WTC11 (cell line): ENCODE data around the gene IQGAP2. TPM values are rescaled to one million over a fixed set of nuclear protein-coding genes. Genes with fewer than 3 reads are reported as not detected.

Experiments
- ATAC-seq: fragments of 200-7000 bp; cut with Tn5 transposase; 2 replicates; pipeline ENCODE4 v1.10.0; 2021; ENCODE audit warnings: mild to moderate bottlenecking, moderate library complexity
- CTCF ChIA-PET: fragments of 300-600 bp; sonication (Branson Sonifier 250); formaldehyde crosslinking; loops from one replicate; lab custom pipeline; 2021; ENCODE audit warnings: antibody characterized with exemption; lab: Charles Lee
- POLR2A ChIA-PET: fragments of 350-600 bp; sonication (Branson Sonifier 250); formaldehyde crosslinking; loops from one replicate; lab custom pipeline; 2021; ENCODE audit warnings: antibody characterized with exemption; lab: Charles Lee
- DNase-seq: peaks from one replicate; pipeline ENCODE4 v3.0.0; 2021; ENCODE audit warnings: low spot score
- H3K27ac Mint-ChIP-seq: 2 replicates; pipeline ENCODE4 v1.8.0; 2021; ENCODE audit warnings: mixed read lengths
- H3K27me3 Mint-ChIP-seq: 2 replicates; pipeline ENCODE4 v1.8.0; 2021; ENCODE audit warnings: low read depth, mild to moderate bottlenecking, moderate library complexity, mixed read lengths
- H3K36me3 Mint-ChIP-seq: 2 replicates; pipeline ENCODE4 v1.8.0; 2021; ENCODE audit warnings: mixed read lengths
- H3K4me1 Mint-ChIP-seq: 2 replicates; pipeline ENCODE4 v1.8.0; 2022; ENCODE audit warnings: mixed read lengths
- H3K4me3 Mint-ChIP-seq: 2 replicates; pipeline ENCODE4 v1.8.0; 2021; ENCODE audit warnings: mild to moderate bottlenecking, moderate library complexity, mixed read lengths
- H3K9me3 Mint-ChIP-seq: 2 replicates; pipeline ENCODE4 v1.8.0; 2021; ENCODE audit warnings: mixed read lengths
- FOXK1 ChIP-seq: sonication (generic); formaldehyde crosslinking; IDR thresholded peaks from 2 replicates; pipeline ENCODE4 v1.8.0; 2022; ENCODE audit warnings: mild to moderate bottlenecking, moderate library complexity, missing genetic modification reagents
- FOXP4 ChIP-seq: sonication (generic); formaldehyde crosslinking; IDR thresholded peaks from 2 replicates; pipeline ENCODE4 v1.8.0; 2022; ENCODE audit warnings: mild to moderate bottlenecking, missing genetic modification reagents
- NFE2L1 ChIP-seq: sonication (generic); formaldehyde crosslinking; IDR thresholded peaks from 2 replicates; pipeline ENCODE4 v1.8.1; 2023; ENCODE audit warnings: missing genetic modification reagents
- NR1H2 ChIP-seq: sonication (generic); formaldehyde crosslinking; IDR thresholded peaks from 2 replicates; pipeline ENCODE4 v1.9.0; 2021; ENCODE audit warnings: mild to moderate bottlenecking, moderate library complexity, missing genetic modification reagents
- PRDM15 ChIP-seq: sonication (generic); formaldehyde crosslinking; IDR thresholded peaks from 2 replicates; pipeline ENCODE4 v1.8.0; 2022; ENCODE audit warnings: missing genetic modification reagents
- RORB ChIP-seq: fragments of 250-450 bp; sonication (Bioruptor Pico); IDR thresholded peaks from 2 replicates; pipeline ENCODE4 v1.9.0; 2021; ENCODE audit warnings: mild to moderate bottlenecking
- SOX15 ChIP-seq: fragments of 250-450 bp; sonication (Bioruptor Pico); IDR thresholded peaks from 2 replicates; pipeline ENCODE4 v1.9.0; 2021; ENCODE audit warnings: mild to moderate bottlenecking
- TEAD1 ChIP-seq: sonication (generic); formaldehyde crosslinking; IDR thresholded peaks from 2 replicates; pipeline ENCODE4 v1.8.0; 2022; ENCODE audit warnings: mild to moderate bottlenecking, missing genetic modification reagents
- USF1 ChIP-seq: sonication (generic); formaldehyde crosslinking; IDR thresholded peaks from 2 replicates; pipeline ENCODE4 v1.8.0; 2022; ENCODE audit warnings: mild to moderate bottlenecking, missing genetic modification reagents
- ZNF512 ChIP-seq: sonication (generic); formaldehyde crosslinking; IDR thresholded peaks from 2 replicates; pipeline ENCODE4 v1.8.1; 2022; ENCODE audit warnings: missing genetic modification reagents, borderline replicate concordance
- total RNA-seq: library from RNA; stranded (reverse); gene quantifications from 3 replicates; pipeline ENCODE4 v1.2.3, GENCODE V29; 2021
- TF ChIP-seq, protein P1 (sequence below): sonication (generic); formaldehyde crosslinking; IDR thresholded peaks from 2 replicates; pipeline ENCODE4 v1.8.1; 2023; ENCODE audit warnings: mild to moderate bottlenecking, missing genetic modification reagents
- TF ChIP-seq, protein P2 (sequence below): fragments of 250-450 bp; sonication (Bioruptor Pico); IDR thresholded peaks from 2 replicates; pipeline ENCODE4 v1.9.0; 2021; ENCODE audit warnings: moderate library complexity, mild to moderate bottlenecking, inconsistent platforms, borderline replicate concordance
- TF ChIP-seq, protein P3 (sequence below): fragments of 250-450 bp; sonication (Bioruptor Pico); IDR thresholded peaks from 2 replicates; pipeline ENCODE4 v1.9.0; 2021; ENCODE audit warnings: mild to moderate bottlenecking, borderline replicate concordance

The IQGAP2 gene
- total RNA-seq, 1 experiment from 2014 or later = 70.6 TPM

DNA sequence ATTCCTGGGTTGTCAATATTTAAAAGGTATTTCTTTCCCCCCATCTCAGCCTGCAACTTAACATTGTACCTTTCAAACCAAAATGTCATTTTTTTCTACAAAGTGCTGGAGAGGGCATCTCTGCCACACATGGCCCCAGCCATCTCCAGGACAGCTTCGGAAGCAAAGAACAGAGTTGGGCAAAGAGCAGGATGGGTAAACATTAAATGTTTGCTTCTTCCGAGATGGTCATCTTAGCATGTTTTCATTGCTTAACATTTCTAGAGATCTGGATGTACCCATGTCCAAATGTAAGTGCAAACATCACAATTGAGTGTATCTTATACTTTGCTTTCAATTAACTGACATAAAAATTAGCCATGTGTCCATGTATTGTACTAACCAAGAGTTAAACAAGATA is 234.4 kb downstream of the IQGAP2 start (continued):
- no peak for TF ChIP-seq ZNF512
- no peak for TF ChIP-seq TEAD1 (CRISPR knock-in tag)
- TF ChIP-seq, protein P1, sequence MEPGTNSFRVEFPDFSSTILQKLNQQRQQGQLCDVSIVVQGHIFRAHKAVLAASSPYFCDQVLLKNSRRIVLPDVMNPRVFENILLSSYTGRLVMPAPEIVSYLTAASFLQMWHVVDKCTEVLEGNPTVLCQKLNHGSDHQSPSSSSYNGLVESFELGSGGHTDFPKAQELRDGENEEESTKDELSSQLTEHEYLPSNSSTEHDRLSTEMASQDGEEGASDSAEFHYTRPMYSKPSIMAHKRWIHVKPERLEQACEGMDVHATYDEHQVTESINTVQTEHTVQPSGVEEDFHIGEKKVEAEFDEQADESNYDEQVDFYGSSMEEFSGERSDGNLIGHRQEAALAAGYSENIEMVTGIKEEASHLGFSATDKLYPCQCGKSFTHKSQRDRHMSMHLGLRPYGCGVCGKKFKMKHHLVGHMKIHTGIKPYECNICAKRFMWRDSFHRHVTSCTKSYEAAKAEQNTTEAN (CRISPR knock-in tag) = no peak
- TF ChIP-seq, protein P2, sequence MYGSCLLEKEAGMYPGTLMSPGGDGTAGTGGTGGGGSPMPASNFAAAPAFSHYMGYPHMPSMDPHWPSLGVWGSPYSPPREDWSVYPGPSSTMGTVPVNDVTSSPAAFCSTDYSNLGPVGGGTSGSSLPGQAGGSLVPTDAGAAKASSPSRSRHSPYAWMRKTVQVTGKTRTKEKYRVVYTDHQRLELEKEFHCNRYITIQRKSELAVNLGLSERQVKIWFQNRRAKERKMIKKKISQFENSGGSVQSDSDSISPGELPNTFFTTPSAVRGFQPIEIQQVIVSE (CRISPR knock-in tag) = no peak
- no peak for TF ChIP-seq FOXP4 (CRISPR knock-in tag)
- no peak for TF ChIP-seq NR1H2
- TF ChIP-seq, protein P3, sequence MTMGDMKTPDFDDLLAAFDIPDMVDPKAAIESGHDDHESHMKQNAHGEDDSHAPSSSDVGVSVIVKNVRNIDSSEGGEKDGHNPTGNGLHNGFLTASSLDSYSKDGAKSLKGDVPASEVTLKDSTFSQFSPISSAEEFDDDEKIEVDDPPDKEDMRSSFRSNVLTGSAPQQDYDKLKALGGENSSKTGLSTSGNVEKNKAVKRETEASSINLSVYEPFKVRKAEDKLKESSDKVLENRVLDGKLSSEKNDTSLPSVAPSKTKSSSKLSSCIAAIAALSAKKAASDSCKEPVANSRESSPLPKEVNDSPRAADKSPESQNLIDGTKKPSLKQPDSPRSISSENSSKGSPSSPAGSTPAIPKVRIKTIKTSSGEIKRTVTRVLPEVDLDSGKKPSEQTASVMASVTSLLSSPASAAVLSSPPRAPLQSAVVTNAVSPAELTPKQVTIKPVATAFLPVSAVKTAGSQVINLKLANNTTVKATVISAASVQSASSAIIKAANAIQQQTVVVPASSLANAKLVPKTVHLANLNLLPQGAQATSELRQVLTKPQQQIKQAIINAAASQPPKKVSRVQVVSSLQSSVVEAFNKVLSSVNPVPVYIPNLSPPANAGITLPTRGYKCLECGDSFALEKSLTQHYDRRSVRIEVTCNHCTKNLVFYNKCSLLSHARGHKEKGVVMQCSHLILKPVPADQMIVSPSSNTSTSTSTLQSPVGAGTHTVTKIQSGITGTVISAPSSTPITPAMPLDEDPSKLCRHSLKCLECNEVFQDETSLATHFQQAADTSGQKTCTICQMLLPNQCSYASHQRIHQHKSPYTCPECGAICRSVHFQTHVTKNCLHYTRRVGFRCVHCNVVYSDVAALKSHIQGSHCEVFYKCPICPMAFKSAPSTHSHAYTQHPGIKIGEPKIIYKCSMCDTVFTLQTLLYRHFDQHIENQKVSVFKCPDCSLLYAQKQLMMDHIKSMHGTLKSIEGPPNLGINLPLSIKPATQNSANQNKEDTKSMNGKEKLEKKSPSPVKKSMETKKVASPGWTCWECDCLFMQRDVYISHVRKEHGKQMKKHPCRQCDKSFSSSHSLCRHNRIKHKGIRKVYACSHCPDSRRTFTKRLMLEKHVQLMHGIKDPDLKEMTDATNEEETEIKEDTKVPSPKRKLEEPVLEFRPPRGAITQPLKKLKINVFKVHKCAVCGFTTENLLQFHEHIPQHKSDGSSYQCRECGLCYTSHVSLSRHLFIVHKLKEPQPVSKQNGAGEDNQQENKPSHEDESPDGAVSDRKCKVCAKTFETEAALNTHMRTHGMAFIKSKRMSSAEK (CRISPR knock-in tag) = no peak
- TF ChIP-seq SOX15 (CRISPR knock-in tag) = no peak

GRCh38 chr5:76638479-76638878 is 235.4 kb downstream of the IQGAP2 start:
- H3K4me3 Mint-ChIP-seq = no peak overlapping the region
- H3K4me1 Mint-ChIP-seq = peaks cover 13% of the 10 kb centered on the region
- H3K9me3 Mint-ChIP-seq = no peaks in the 10 kb centered on the region
- H3K27me3 Mint-ChIP-seq = no peaks in the 10 kb centered on the region
- TF ChIP-seq PRDM15 = no peak
- TF ChIP-seq USF1 = no peak
- TF ChIP-seq NFE2L1 (CRISPR knock-in tag) = no peak
- TF ChIP-seq RORB (CRISPR knock-in tag) = no peak
- TF ChIP-seq FOXP4 (CRISPR knock-in tag) = no peak
- TF ChIP-seq FOXK1 (CRISPR knock-in tag) = no peak
- TF ChIP-seq, all 79 proteins: peak for 0
- H3K36me3 Mint-ChIP-seq = peaks cover 10% of the 10 kb centered on the region
- POLR2A ChIA-PET = no interaction called here
- CTCF ChIA-PET = interaction anchor here (0.8 to 2.5 kb wide), 6 partner anchors 13 to 312 kb away, joined by 3 to 11 read pairs (median 6); no protein-coding TSS in a partner anchor
- no peak for DNase-seq
- ATAC-seq = no peak
- peak overlapping the region; percentile 23; the same call in 1 of the 2 replicates for H3K27ac Mint-ChIP-seq
